Measurements from ENCODE around the gene HK1.

DNA sequence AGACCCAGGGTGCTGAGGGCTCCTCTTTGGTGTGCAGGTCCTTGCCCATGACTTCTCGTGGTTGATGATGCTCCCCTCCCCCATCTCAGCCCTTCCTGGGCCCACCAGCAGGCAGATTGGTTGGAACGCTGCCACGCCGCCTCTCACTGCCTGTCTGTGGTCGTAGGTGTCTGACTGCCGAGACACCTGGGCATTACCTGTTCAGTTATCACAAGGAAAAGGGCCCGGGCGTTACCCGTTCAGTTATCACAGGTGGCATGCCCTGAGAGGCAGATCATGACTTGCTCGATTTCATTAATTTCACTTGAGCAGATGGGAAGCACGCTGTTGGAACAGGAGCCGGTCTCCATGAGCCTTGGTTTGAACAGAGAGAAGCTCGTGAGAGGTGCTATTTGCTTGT, 95.9 kb downstream of the HK1 start:
- TF ChIP-seq, protein P1, sequence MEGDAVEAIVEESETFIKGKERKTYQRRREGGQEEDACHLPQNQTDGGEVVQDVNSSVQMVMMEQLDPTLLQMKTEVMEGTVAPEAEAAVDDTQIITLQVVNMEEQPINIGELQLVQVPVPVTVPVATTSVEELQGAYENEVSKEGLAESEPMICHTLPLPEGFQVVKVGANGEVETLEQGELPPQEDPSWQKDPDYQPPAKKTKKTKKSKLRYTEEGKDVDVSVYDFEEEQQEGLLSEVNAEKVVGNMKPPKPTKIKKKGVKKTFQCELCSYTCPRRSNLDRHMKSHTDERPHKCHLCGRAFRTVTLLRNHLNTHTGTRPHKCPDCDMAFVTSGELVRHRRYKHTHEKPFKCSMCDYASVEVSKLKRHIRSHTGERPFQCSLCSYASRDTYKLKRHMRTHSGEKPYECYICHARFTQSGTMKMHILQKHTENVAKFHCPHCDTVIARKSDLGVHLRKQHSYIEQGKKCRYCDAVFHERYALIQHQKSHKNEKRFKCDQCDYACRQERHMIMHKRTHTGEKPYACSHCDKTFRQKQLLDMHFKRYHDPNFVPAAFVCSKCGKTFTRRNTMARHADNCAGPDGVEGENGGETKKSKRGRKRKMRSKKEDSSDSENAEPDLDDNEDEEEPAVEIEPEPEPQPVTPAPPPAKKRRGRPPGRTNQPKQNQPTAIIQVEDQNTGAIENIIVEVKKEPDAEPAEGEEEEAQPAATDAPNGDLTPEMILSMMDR (IDR thresholded peaks at IDR 0.05) = no peak
- TF ChIP-seq POLR2A (IDR thresholded peaks at IDR 0.05) (no peak), EP300 (IDR thresholded peaks at IDR 0.05) (no peak)

Data from tibial nerve (tissue), 4 donors.